SK-N-MC (cell line): ENCODE measurements around the gene TRMT2A.
"Not testable (repeated sequence)": the region's sequence is repeated elsewhere in the genome, so short reads cannot be mapped to it uniquely, and the experiment has no call there.

Experiments used
- DNase-seq: peaks from one replicate; pipeline ENCODE4 v3.0.0-alpha.2; 2011; ENCODE audit warnings: low read depth, low spot score
- H3K27ac ChIP-seq: fragments of 200-600 bp; sonication (generic); 2 replicates; pipeline ENCODE4 v1.5.1; 2016; ENCODE audit warnings: mixed run types
- H3K36me3 ChIP-seq: fragments of 200-600 bp; sonication (generic); 2 replicates; pipeline ENCODE4 v1.6.1; 2017; ENCODE audit warnings: antibody characterized with exemption, low read length, mixed read lengths; ENCODE audit not compliant: insufficient read depth
- H3K4me3 ChIP-seq: fragments of 200-600 bp; sonication (generic); 2 replicates; pipeline ENCODE4 v1.5.1; 2016
- H3K9ac ChIP-seq: fragments of 200-600 bp; sonication (generic); 2 replicates; pipeline ENCODE4 v1.8.0; 2017; ENCODE audit warnings: mixed run types, mixed read lengths; ENCODE audit not compliant: insufficient read length
- H3K9me3 ChIP-seq: fragments of 200-600 bp; sonication (generic); 2 replicates; pipeline ENCODE4 v1.6.1; 2017; ENCODE audit warnings: low read depth, mild to moderate bottlenecking, antibody characterized with exemption, low read length, moderate library complexity, mixed read lengths
- EZH2 ChIP-seq: fragments of 200-600 bp; sonication (generic); IDR thresholded peaks from one replicate; pipeline ENCODE4 v1.6.1; 2017; ENCODE audit warnings: antibody characterized with exemption
- FOXP2 ChIP-seq: optimal IDR thresholded peaks from 2 replicates; pipeline ENCODE3; 2011; ENCODE audit warnings: mild to moderate bottlenecking, moderate library complexity; ENCODE audit not compliant: insufficient read depth; ENCODE audit errors: extremely low read length, control extremely low read depth
- POLR2AphosphoS5 ChIP-seq: IDR thresholded peaks from 2 replicates; pipeline ENCODE4 v1.6.1; 2012; ENCODE audit warnings: mild to moderate bottlenecking, low read depth, low read length, borderline replicate concordance

The TRMT2A gene

GRCh38 chr22:20080776-20081654, 36.0 kb downstream of the TRMT2A start:
- DNase-seq = no peak
- peak overlapping the region; percentile 81 for H3K4me3 ChIP-seq
- H3K36me3 ChIP-seq = peaks cover 13% of the 10 kb centered on the region
- H3K27ac ChIP-seq = peak overlapping the region; percentile 81
- TF ChIP-seq POLR2AphosphoS5 (no peak; the same call in 1 of the 2 replicates), FOXP2 (no peak), EZH2 (no peak)
- peak overlapping the region; percentile 90 for H3K9ac ChIP-seq
- no peaks in the 10 kb centered on the region for H3K9me3 ChIP-seq

GRCh38 chr22:20080445-20080775, 36.6 kb downstream of the TRMT2A start:
- peak overlapping the region; percentile 81 for H3K4me3 ChIP-seq
- TF ChIP-seq FOXP2 (no peak), POLR2AphosphoS5 (no peak; the same call in 1 of the 2 replicates), EZH2 (no peak)
- peak overlapping the region; percentile 90 for H3K9ac ChIP-seq
- no peak for DNase-seq
- peaks cover 7% of the 10 kb centered on the region for H3K36me3 ChIP-seq
- H3K9me3 ChIP-seq = no peaks in the 10 kb centered on the region
- H3K27ac ChIP-seq = peak overlapping the region; percentile 81

- TF ChIP-seq FOXP2 (no peak), POLR2AphosphoS5 (peak; percentile 89), EZH2 (no peak)
- H3K9ac ChIP-seq = peak within 1 kb of the TSS; percentile 92
- peaks cover 2% of the 10 kb centered on the region for H3K36me3 ChIP-seq
These were observed 37.1 kb downstream of the TRMT2A start, which contains the start of gene DGCR8 for GRCh38 chr22:20079745-20080444. Gene DGCR8, plus strand, starts transcription at chr22:20080241. Its CDS starts 5,723 bp downstream, at chr22:20085964.

GRCh38 chr22:20076627-20077172, 40.3 kb downstream of the TRMT2A start:
- no peak overlapping the region for H3K4me3 ChIP-seq
- no peaks in the 10 kb centered on the region for H3K36me3 ChIP-seq
- H3K9me3 ChIP-seq = no peaks in the 10 kb centered on the region
- H3K9ac ChIP-seq = peak overlapping the region; percentile 51
- TF ChIP-seq EZH2 (no peak), FOXP2 (no peak), POLR2AphosphoS5 (no peak)
- H3K27ac ChIP-seq = no peak overlapping the region
- DNase-seq = no peak

More at GRCh38 chr22:20079745-20080444, 37.1 kb downstream of the TRMT2A start, which contains the start of gene DGCR8:
- Histone ChIP-seq H3K9me3 (no peaks in the 10 kb centered on the region), H3K4me3 (peak within 1 kb of the TSS; percentile 81), H3K27ac (peak within 1 kb of the TSS; percentile 91)
- DNase-seq = peak; percentile 34

GRCh38 chr22:20071524-20071972, 45.5 kb downstream of the TRMT2A start:
- H3K27ac ChIP-seq = no peak overlapping the region
- no peak overlapping the region for H3K9ac ChIP-seq
- no peaks in the 10 kb centered on the region for H3K36me3 ChIP-seq
- TF ChIP-seq EZH2 (no peak), FOXP2 (no peak), POLR2AphosphoS5 (no peak)
- H3K4me3 ChIP-seq = no peak overlapping the region
- DNase-seq = no peak
- no peaks in the 10 kb centered on the region for H3K9me3 ChIP-seq

DNA sequence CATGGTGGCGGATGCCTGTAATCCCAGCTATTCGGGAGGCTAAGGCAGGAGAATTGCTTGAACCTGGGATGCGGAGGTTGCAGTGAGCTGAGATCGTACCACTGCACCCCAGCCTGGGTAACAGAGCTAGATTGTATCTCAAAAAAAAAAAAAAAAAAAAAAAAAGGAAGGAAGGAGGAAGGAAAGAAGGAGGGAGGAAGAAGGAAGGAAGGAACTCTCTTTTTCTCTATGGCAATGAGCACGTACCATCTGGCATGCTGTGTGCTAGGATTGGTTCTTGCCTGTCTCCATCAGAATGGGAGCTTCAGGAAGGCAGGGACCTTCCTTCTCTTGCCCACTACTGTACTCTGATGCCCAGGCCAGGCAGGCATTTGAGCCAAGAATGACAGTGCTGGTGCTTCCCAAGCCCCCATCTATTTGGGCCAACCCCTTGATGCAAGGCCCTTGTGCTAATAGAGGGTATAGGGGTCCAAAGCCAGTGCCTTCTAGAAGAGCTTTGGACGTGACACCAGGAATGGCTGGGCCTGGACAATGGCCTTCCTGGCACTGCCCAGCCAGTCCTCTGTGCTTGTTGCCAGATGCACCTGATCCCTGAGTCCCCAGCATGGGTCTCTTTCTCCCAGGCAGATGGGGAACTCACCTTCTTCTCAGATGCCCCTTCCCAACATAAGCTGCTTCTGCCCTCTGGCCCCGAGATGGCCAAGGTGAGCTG, 47.5 kb downstream of the TRMT2A start:
- no peak overlapping the region for H3K9ac ChIP-seq
- H3K9me3 ChIP-seq = no peaks in the 10 kb centered on the region
- H3K4me3 ChIP-seq = no peak overlapping the region
- no peak overlapping the region for H3K27ac ChIP-seq
- DNase-seq = no peak
- no peaks in the 10 kb centered on the region for H3K36me3 ChIP-seq
- TF ChIP-seq POLR2AphosphoS5 = no peak
- no peak for TF ChIP-seq EZH2
- TF ChIP-seq FOXP2 = no peak

- TF ChIP-seq POLR2AphosphoS5 (no peak), FOXP2 (no peak), EZH2 (no peak)
- no peak overlapping the region for H3K27ac ChIP-seq
- no peaks in the 10 kb centered on the region for H3K9me3 ChIP-seq
- DNase-seq = no peak
- H3K4me3 ChIP-seq = no peak overlapping the region
- H3K9ac ChIP-seq = no peak overlapping the region
- H3K36me3 ChIP-seq = no peaks in the 10 kb centered on the region
These were observed 48.4 kb downstream of the TRMT2A start for GRCh38 chr22:20068640-20069039.

- not testable (repeated sequence) for DNase-seq, H3K4me3 ChIP-seq, H3K27ac ChIP-seq, H3K36me3 ChIP-seq, H3K9ac ChIP-seq, H3K9me3 ChIP-seq
These were observed 49.7 kb downstream of the TRMT2A start for GRCh38 chr22:20067384-20067682.
